Peyer's patch (tissue), 4 donors: Measurements from ENCODE around the gene CD27.

Experiments
- CTCF ChIP-seq, 6 experiments: fragments of 450-650 bp in 4 of 6; fragments of 200-600 bp in 2 of 6; sonication (generic) in 1 of 6; IDR thresholded peaks; one replicate each; pipeline ENCODE4 v1.5.1; 2017 to 2019; ENCODE audit warnings: antibody characterized with exemption in 6 of 6, mild to moderate bottlenecking in 3 of 6, moderate library complexity in 1 of 6
- POLR2A ChIP-seq, 2 donors: fragments of 450-650 bp; IDR thresholded peaks; one replicate each; pipeline ENCODE4 v1.5.1; 2017; ENCODE audit warnings: antibody characterized with exemption in 2 of 2, mild to moderate bottlenecking in 2 of 2, moderate library complexity in 2 of 2

GRCh38 chr12:6462234-6462995 is 17.7 kb downstream of the CD27 start:
- TF ChIP-seq CTCF (IDR thresholded peaks at IDR 0.05) = no peak
- no peak for TF ChIP-seq POLR2A (IDR thresholded peaks at IDR 0.05)
